ENCODE results near the gene GIMAP8. TPM values are rescaled to one million over a fixed set of nuclear protein-coding genes. Genes with fewer than 3 reads are reported as not detected.

GIMAP8 gene
- total RNA-seq, 2 donors from 2014 or later = 2.5 to 6.5 TPM

- Histone ChIP-seq H3K36me3 (no peaks in the 10 kb centered on the region), H3K9me3 (no peaks in the 10 kb centered on the region), H3K4me1 (replicated peaks) (no peaks in the 10 kb centered on the region), H3K27ac (no peak overlapping the region), H3K4me3 (no peak overlapping the region), H3K27me3 (replicated peaks; ENCODE audit: insufficient read depth) (no peaks in the 10 kb centered on the region)
- DNase-seq (ENCODE audit: low spot score) = no peak
- 93% methylated on average over 8 of the region's 8 CpGs for WGBS
- TF ChIP-seq POLR2AphosphoS5 (IDR thresholded peaks at IDR 0.05) (no peak), CTCF (IDR thresholded peaks at IDR 0.05) (no peak), POLR2A (IDR thresholded peaks at IDR 0.05) (no peak)
- intact Hi-C loops (cut with DNase I) = no loop called here
These were observed 16.2 kb upstream of the GIMAP8 start for GRCh38 chr7:150434240-150434639.

GRCh38 chr7:150435047-150435389 lies 15.4 kb upstream of the GIMAP8 start:
- intact Hi-C loops (cut with DNase I) = no loop called here
- Histone ChIP-seq H3K27ac (no peak overlapping the region), H3K4me3 (no peak overlapping the region), H3K27me3 (replicated peaks; ENCODE audit: insufficient read depth) (no peaks in the 10 kb centered on the region), H3K4me1 (replicated peaks) (no peaks in the 10 kb centered on the region), H3K9me3 (no peaks in the 10 kb centered on the region), H3K36me3 (no peaks in the 10 kb centered on the region)
- DNase-seq (ENCODE audit: low spot score) = no peak
- no peak for TF ChIP-seq CTCF (IDR thresholded peaks at IDR 0.05)
- no peak for TF ChIP-seq POLR2AphosphoS5 (IDR thresholded peaks at IDR 0.05)
- no peak for TF ChIP-seq POLR2A (IDR thresholded peaks at IDR 0.05)
- 83% methylated on average over 4 of the region's 4 CpGs for WGBS

- no peak overlapping the region for H3K4me3 ChIP-seq
- no peaks in the 10 kb centered on the region for H3K9me3 ChIP-seq
- H3K27ac ChIP-seq = no peak overlapping the region
- DNase-seq (ENCODE audit: low spot score) = no peak
- TF ChIP-seq POLR2A (IDR thresholded peaks at IDR 0.05) (no peak), POLR2AphosphoS5 (IDR thresholded peaks at IDR 0.05) (no peak), CTCF (IDR thresholded peaks at IDR 0.05) (no peak)
- H3K27me3 ChIP-seq (replicated peaks; ENCODE audit: insufficient read depth) = no peaks in the 10 kb centered on the region
- H3K36me3 ChIP-seq = no peaks in the 10 kb centered on the region
- intact Hi-C loops (cut with DNase I) = no loop called here
- H3K4me1 ChIP-seq (replicated peaks) = no peaks in the 10 kb centered on the region
- WGBS = 73% methylated on average over 8 of the region's 8 CpGs
These were observed 14.9 kb upstream of the GIMAP8 start for GRCh38 chr7:150435390-150436073.

GRCh38 chr7:150439967-150440366 lies 10.5 kb upstream of the GIMAP8 start:
- TF ChIP-seq POLR2AphosphoS5 (IDR thresholded peaks at IDR 0.05) = no peak
- no peak for TF ChIP-seq POLR2A (IDR thresholded peaks at IDR 0.05)
- no peak for TF ChIP-seq CTCF (IDR thresholded peaks at IDR 0.05)
- Histone ChIP-seq H3K4me3 (no peak overlapping the region), H3K4me1 (replicated peaks) (no peaks in the 10 kb centered on the region), H3K27me3 (replicated peaks; ENCODE audit: insufficient read depth) (no peaks in the 10 kb centered on the region), H3K9me3 (no peaks in the 10 kb centered on the region), H3K36me3 (no peaks in the 10 kb centered on the region), H3K27ac (no peak overlapping the region)
- DNase-seq (ENCODE audit: low spot score) = no peak
- WGBS = 81% methylated on average over 2 of the region's 2 CpGs
- intact Hi-C loops (cut with DNase I) = no loop called here

GRCh38 chr7:150441524-150441923 lies 8.9 kb upstream of the GIMAP8 start:
- H3K27me3 ChIP-seq (replicated peaks; ENCODE audit: insufficient read depth) = no peaks in the 10 kb centered on the region
- H3K36me3 ChIP-seq = no peaks in the 10 kb centered on the region
- intact Hi-C loops (cut with DNase I) = no loop called here

More at GRCh38 chr7:150441524-150441923, 8.9 kb upstream of the GIMAP8 start:
- Histone ChIP-seq H3K4me1 (replicated peaks) (no peaks in the 10 kb centered on the region), H3K27ac (no peak overlapping the region), H3K9me3 (no peaks in the 10 kb centered on the region), H3K4me3 (no peak overlapping the region)
- TF ChIP-seq POLR2AphosphoS5 (IDR thresholded peaks at IDR 0.05) = no peak
- no peak for TF ChIP-seq CTCF (IDR thresholded peaks at IDR 0.05)
- no peak for TF ChIP-seq POLR2A (IDR thresholded peaks at IDR 0.05)
- no peak for DNase-seq (ENCODE audit: low spot score)
